Loucy (cell line): Measurements from ENCODE around the gene OR8G1.

ENCODE experiments used
- H2AFZ ChIP-seq: fragments of 200-600 bp; sonication (generic); 2 replicates; pipeline ENCODE4 v1.6.0; 2016; ENCODE audit warnings: antibody characterized with exemption, mild to moderate bottlenecking, low read length, moderate library complexity
- H3F3A ChIP-seq: fragments of 200-600 bp; 2 replicates; pipeline ENCODE4 v1.6.0; 2016; ENCODE audit warnings: antibody characterized with exemption, low read depth, mild to moderate bottlenecking
- H3K27me3 ChIP-seq: fragments of 200-600 bp; sonication (generic); 2 replicates; pipeline ENCODE4 v1.6.1; 2014; ENCODE audit warnings: low read length, mild to moderate bottlenecking; ENCODE audit not compliant: insufficient read depth, poor library complexity, severe bottlenecking
- H3K36me3 ChIP-seq: fragments of 200-600 bp; sonication (generic); 2 replicates; pipeline ENCODE4 v1.6.1; 2016; ENCODE audit warnings: low read length; ENCODE audit not compliant: insufficient read depth
- H3K4me1 ChIP-seq: fragments of 200-600 bp; sonication (generic); 2 replicates; pipeline ENCODE4 v1.5.1; 2014; ENCODE audit warnings: low read length, mild to moderate bottlenecking; ENCODE audit not compliant: insufficient read depth, poor library complexity, severe bottlenecking
- H3K4me2 ChIP-seq: fragments of 200-600 bp; sonication (generic); 2 replicates; pipeline ENCODE4 v1.6.0; 2014; ENCODE audit warnings: antibody characterized with exemption, low read length, low read depth, mild to moderate bottlenecking; ENCODE audit not compliant: poor library complexity, severe bottlenecking
- H3K4me3 ChIP-seq: fragments of 200-600 bp; sonication (generic); 2 replicates; pipeline ENCODE4 v1.5.1; 2014; ENCODE audit warnings: low read length, mild to moderate bottlenecking, mixed read lengths; ENCODE audit not compliant: poor library complexity, severe bottlenecking
- H3K79me2 ChIP-seq: fragments of 200-600 bp; sonication (generic); 2 replicates; pipeline ENCODE4 v1.6.1; 2014; ENCODE audit warnings: low read length; ENCODE audit not compliant: insufficient read depth
- H3K9ac ChIP-seq: fragments of 200-600 bp; sonication (generic); 2 replicates; pipeline ENCODE4 v1.6.0; 2014; ENCODE audit warnings: mild to moderate bottlenecking, low read depth, low read length, moderate library complexity; ENCODE audit not compliant: poor library complexity, severe bottlenecking
- H3K9me2 ChIP-seq: fragments of 200-600 bp; sonication (generic); replicated peaks from 2 replicates; pipeline ENCODE4 v1.6.1; 2016; ENCODE audit warnings: low read depth, low read length, mixed read lengths
- H3K9me3 ChIP-seq: fragments of 200-600 bp; sonication (generic); 2 replicates; pipeline ENCODE4 v1.6.1; 2014; ENCODE audit warnings: mild to moderate bottlenecking, antibody characterized with exemption, low read length, low read depth; ENCODE audit not compliant: insufficient read depth
- H4K20me1 ChIP-seq: fragments of 200-600 bp; sonication (generic); 2 replicates; pipeline ENCODE4 v1.6.0; 2014; ENCODE audit warnings: antibody characterized with exemption, low read length, mild to moderate bottlenecking; ENCODE audit not compliant: insufficient read depth, poor library complexity, severe bottlenecking
- CTCF ChIP-seq: fragments of 200-600 bp; sonication (generic); conservative IDR thresholded peaks from 2 replicates; pipeline ENCODE4 v1.5.1; 2014; ENCODE audit warnings: mild to moderate bottlenecking, antibody characterized with exemption, low read length
- EZH2phosphoT487 ChIP-seq: fragments of 200-600 bp; IDR thresholded peaks from 2 replicates; pipeline ENCODE4 v1.6.1; 2018; ENCODE audit warnings: antibody characterized with exemption, mild to moderate bottlenecking, moderate library complexity, borderline replicate concordance

Gene OR8G1

GRCh38 chr11:124301548-124301947 lies 60.7 kb downstream of the OR8G1 start:
- no peaks in the 10 kb centered on the region for H3K79me2 ChIP-seq
- H4K20me1 ChIP-seq, result no peaks in the 10 kb centered on the region
- H3F3A ChIP-seq, result no peaks in the 10 kb centered on the region
- H3K4me1 ChIP-seq, result no peaks in the 10 kb centered on the region
- no peak overlapping the region for H2AFZ ChIP-seq
- no peak overlapping the region for H3K9ac ChIP-seq
- H3K4me2 ChIP-seq, result no peak overlapping the region
- TF ChIP-seq EZH2phosphoT487 (no peak), CTCF (no peak)
- H3K36me3 ChIP-seq, result no peaks in the 10 kb centered on the region
- no peak overlapping the region for H3K4me3 ChIP-seq
- no peaks in the 10 kb centered on the region for H3K9me2 ChIP-seq
- no peaks in the 10 kb centered on the region for H3K9me3 ChIP-seq
- no peaks in the 10 kb centered on the region for H3K27me3 ChIP-seq

GRCh38 chr11:124302347-124303125 lies 61.6 kb downstream of the OR8G1 start:
- Histone ChIP-seq H3K27me3 (no peaks in the 10 kb centered on the region), H3K79me2 (no peaks in the 10 kb centered on the region), H3K4me1 (no peaks in the 10 kb centered on the region), H2AFZ (no peak overlapping the region), H3K4me2 (no peak overlapping the region), H3K36me3 (no peaks in the 10 kb centered on the region), H3F3A (no peaks in the 10 kb centered on the region), H3K9me2 (no peaks in the 10 kb centered on the region), H3K9ac (no peak overlapping the region), H4K20me1 (no peaks in the 10 kb centered on the region), H3K4me3 (no peak overlapping the region), H3K9me3 (no peaks in the 10 kb centered on the region)
- no peak for TF ChIP-seq CTCF
